Measurements from ENCODE around the gene PKN2. TPM values are rescaled to one million over a fixed set of nuclear protein-coding genes. Genes with fewer than 3 reads are reported as not detected.

The PKN2 gene
- total and polyA plus RNA-seq, 2 of the 8 experiments (the other 6 are each of a cell fraction or from before 2014, with no cell fraction given): 7.8 to 32.0 TPM

DNA sequence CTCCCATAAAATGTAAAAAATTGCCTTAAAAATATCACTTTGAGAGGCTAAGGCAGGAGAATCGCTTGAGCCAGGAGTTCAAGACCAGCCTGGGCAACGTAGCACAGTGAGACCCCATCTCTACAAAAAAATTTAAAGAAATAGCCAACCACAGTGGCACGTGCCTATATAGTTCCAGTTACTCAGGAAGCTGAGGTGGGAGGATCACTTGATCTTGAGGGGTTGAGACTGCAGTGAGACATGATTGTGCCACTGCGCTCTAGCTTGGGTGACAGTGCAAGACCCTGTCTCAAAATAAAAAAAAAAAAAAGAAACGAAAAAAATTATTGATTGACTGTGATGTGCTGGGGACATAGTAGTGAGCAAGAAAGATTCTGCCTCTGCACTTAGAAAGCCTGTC is 38.4 kb downstream of the PKN2 start (continued):
- TF ChIP-seq SUZ12 (IDR thresholded peaks at IDR 0.05; ENCODE audit: low read length) (no peak), BCL11A (IDR thresholded peaks at IDR 0.05; ENCODE audit: low read depth in 2 of 2, low read length in 2 of 2) (no peak), TCF12 (IDR thresholded peaks at IDR 0.05; ENCODE audit: low read depth, low read length) (no peak)

Data from H1 (cell line).